IPS DF 6.9 (cell line): ENCODE data around the gene MORC3.
"Not testable (repeated sequence)": the region's sequence is repeated elsewhere in the genome, so short reads cannot be mapped to it uniquely, and the experiment has no call there.

ENCODE experiments used
- DNase-seq: peaks from one replicate; pipeline ENCODE4 v3.0.0-alpha.2; 2013; ENCODE audit warnings: low read depth, low spot score
- H3K27ac ChIP-seq: one replicate; pipeline ENCODE4 v1.5.1; 2013; ENCODE audit warnings: low read length, control low read depth
- H3K27me3 ChIP-seq: 2 replicates; pipeline ENCODE4 v1.6.1; 2013; ENCODE audit warnings: mild to moderate bottlenecking, low read length; ENCODE audit not compliant: control insufficient read depth, insufficient read depth
- H3K36me3 ChIP-seq: 2 replicates; pipeline ENCODE4 v1.6.1; 2013; ENCODE audit warnings: low read length; ENCODE audit not compliant: control insufficient read depth, insufficient read depth
- H3K4me1 ChIP-seq: 2 replicates; pipeline ENCODE4 v1.6.1; 2013; ENCODE audit warnings: low read length; ENCODE audit not compliant: control insufficient read depth, insufficient read depth
- H3K4me3 ChIP-seq: 2 replicates; pipeline ENCODE4 v1.5.1; 2013; ENCODE audit warnings: mild to moderate bottlenecking, low read length
- H3K9me3 ChIP-seq: 2 replicates; pipeline ENCODE4 v1.6.1; 2013; ENCODE audit warnings: low read length, inconsistent platforms; ENCODE audit not compliant: control insufficient read depth, insufficient read depth
- WGBS: extraction: QIAGEN DNeasy Blood & Tissue Kit; methylation state at CpG from one replicate; pipeline ENCODE4 v1.1.7; 2013; ENCODE audit warnings: mixed read lengths, missing lambda C conversion rate; ENCODE audit not compliant: insufficient read length, insufficient coverage; 5-methylcytosine and 5-hydroxymethylcytosine counted together

Gene MORC3

GRCh38 chr21:36319767-36320420 is at the start of gene MORC3:
MORC3 (plus strand) TSS chr21:36320197; CDS start chr21:36320265, 68 bp downstream.
- no CpG with 5 or more reads among the region's 59 CpGs for WGBS
- H3K9me3 ChIP-seq: no peaks in the 10 kb centered on the region

GRCh38 chr21:36270786-36271695 is 49.0 kb upstream of the MORC3 start:
- not testable (repeated sequence) for H3K27me3 ChIP-seq, DNase-seq, H3K9me3 ChIP-seq, H3K36me3 ChIP-seq, H3K4me3 ChIP-seq, H3K27ac ChIP-seq, H3K4me1 ChIP-seq
- no CpG with 5 or more reads among the region's 12 CpGs for WGBS

More at GRCh38 chr21:36319767-36320420, at the start of gene MORC3:
- Histone ChIP-seq H3K27ac (no peak within 1 kb of the TSS), H3K4me1 (0 out of 2 replicates have a peak, but pooled peaks cover 1% of the 10 kb centered on the region), H3K27me3 (no peaks in the 10 kb centered on the region), H3K4me3 (peak within 1 kb of the TSS; percentile 65), H3K36me3 (no peaks in the 10 kb centered on the region)
- peak; percentile 96 for DNase-seq

DNA sequence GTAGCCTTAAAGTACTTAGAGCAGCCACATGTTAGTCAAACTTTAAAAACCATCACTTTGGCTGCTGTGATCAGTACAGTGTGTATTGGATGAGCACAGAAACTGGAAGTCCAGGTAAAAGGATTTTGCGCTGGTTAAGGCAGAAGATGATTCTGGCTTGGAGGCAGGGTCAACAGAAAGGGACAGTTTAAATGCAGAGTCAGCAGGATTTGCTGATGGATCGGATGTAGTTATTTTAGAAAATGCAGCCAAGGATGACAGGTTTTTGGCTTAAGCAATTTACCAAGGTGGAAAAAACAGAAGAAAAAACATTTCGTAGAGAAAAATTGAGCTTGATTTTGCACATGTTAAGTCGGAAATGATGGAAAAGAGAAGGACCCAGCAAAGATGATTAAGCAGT is 45.9 kb upstream of the MORC3 start:
- H3K27ac ChIP-seq: no peak overlapping the region
- no peaks in the 10 kb centered on the region for H3K4me1 ChIP-seq
- DNase-seq: no peak
- WGBS: no CpG with 5 or more reads among the region's 4 CpGs
- no peaks in the 10 kb centered on the region for H3K9me3 ChIP-seq
- H3K4me3 ChIP-seq: no peak overlapping the region
- no peaks in the 10 kb centered on the region for H3K27me3 ChIP-seq
- H3K36me3 ChIP-seq: no peaks in the 10 kb centered on the region

- Histone ChIP-seq H3K36me3 (no peaks in the 10 kb centered on the region), H3K4me3 (no peak overlapping the region), H3K27me3 (no peaks in the 10 kb centered on the region), H3K4me1 (no peaks in the 10 kb centered on the region), H3K27ac (no peak overlapping the region), H3K9me3 (no peaks in the 10 kb centered on the region)
- DNase-seq: no peak
- WGBS: no CpG with 5 or more reads among the region's 10 CpGs
These were observed 37.3 kb upstream of the MORC3 start for GRCh38 chr21:36282568-36283230.

- not testable (repeated sequence) for H3K4me1 ChIP-seq, H3K27ac ChIP-seq, H3K27me3 ChIP-seq, H3K9me3 ChIP-seq, H3K4me3 ChIP-seq, DNase-seq, H3K36me3 ChIP-seq
- no CpG with 5 or more reads among the region's 9 CpGs for WGBS
These were observed 36.8 kb upstream of the MORC3 start for GRCh38 chr21:36283231-36283622.

GRCh38 chr21:36288651-36289243 is 31.2 kb upstream of the MORC3 start:
- H3K27me3 ChIP-seq: no peaks in the 10 kb centered on the region
- no peaks in the 10 kb centered on the region for H3K4me1 ChIP-seq
- no peak for DNase-seq
- H3K9me3 ChIP-seq: no peaks in the 10 kb centered on the region
- H3K27ac ChIP-seq: no peak overlapping the region
- WGBS: no CpG with 5 or more reads among the region's 8 CpGs
- no peak overlapping the region for H3K4me3 ChIP-seq
- H3K36me3 ChIP-seq: no peaks in the 10 kb centered on the region

GRCh38 chr21:36291509-36291908 is 28.5 kb upstream of the MORC3 start:
- Histone ChIP-seq H3K36me3 (no peaks in the 10 kb centered on the region), H3K4me1 (no peaks in the 10 kb centered on the region; the same call in 1 of the 2 replicates)
- no CpG with 5 or more reads among the region's 8 CpGs for WGBS

DNA sequence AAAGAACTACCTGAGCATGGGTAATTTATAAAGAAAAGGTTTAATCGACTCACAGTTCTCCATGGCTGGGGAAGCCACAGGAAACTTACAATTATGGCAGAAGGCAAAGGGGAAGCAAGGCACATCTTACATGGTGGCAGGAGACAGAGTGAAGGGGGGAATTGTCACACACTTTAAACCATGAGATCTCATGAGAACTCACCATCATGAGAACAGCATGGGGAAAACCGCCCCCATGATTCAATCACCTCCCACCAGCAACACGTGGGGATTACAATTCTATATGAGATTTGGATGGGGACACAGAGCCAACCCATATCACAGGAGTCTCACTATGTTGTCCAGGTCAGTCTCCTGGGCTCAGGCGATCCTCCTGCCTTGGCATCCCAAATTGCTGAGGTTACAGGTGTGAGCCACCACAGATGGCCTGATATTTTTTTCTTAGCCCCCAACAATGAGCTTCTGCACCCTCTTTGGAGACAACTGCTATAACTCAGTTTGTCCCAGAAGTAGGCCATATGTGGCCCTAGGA is 22.5 kb upstream of the MORC3 start:
- Histone ChIP-seq H3K9me3 (no peaks in the 10 kb centered on the region), H3K4me3 (no peak overlapping the region), H3K36me3 (no peaks in the 10 kb centered on the region), H3K27me3 (no peaks in the 10 kb centered on the region), H3K27ac (no peak overlapping the region), H3K4me1 (no peaks in the 10 kb centered on the region; the same call in 1 of the 2 replicates)
- no CpG with 5 or more reads among the region's 4 CpGs for WGBS
- no peak for DNase-seq

More at GRCh38 chr21:36291509-36291908, 28.5 kb upstream of the MORC3 start:
- no peak overlapping the region for H3K27ac ChIP-seq
- H3K9me3 ChIP-seq: no peaks in the 10 kb centered on the region
- no peak for DNase-seq
- no peak overlapping the region for H3K4me3 ChIP-seq
- no peaks in the 10 kb centered on the region for H3K27me3 ChIP-seq

GRCh38 chr21:36297938-36298572 is 21.9 kb upstream of the MORC3 start:
- WGBS: no CpG with 5 or more reads among the region's 10 CpGs
- Histone ChIP-seq H3K4me1 (no peaks in the 10 kb centered on the region; the same call in 1 of the 2 replicates), H3K9me3 (no peaks in the 10 kb centered on the region), H3K36me3 (no peaks in the 10 kb centered on the region), H3K27ac (no peak overlapping the region), H3K4me3 (no peak overlapping the region), H3K27me3 (no peaks in the 10 kb centered on the region)
- DNase-seq: no peak
